T-cell (primary cell): ENCODE measurements around the gene HSCB. TPM values are rescaled to one million over a fixed set of nuclear protein-coding genes. Genes with fewer than 3 reads are reported as not detected.
A peak's percentile ranks its signal among the peaks of the same experiment; 100 is the strongest.
"Not testable (repeated sequence)": the region's sequence is repeated elsewhere in the genome, so short reads cannot be mapped to it uniquely, and the experiment has no call there.

Source experiments
- ATAC-seq, 4 experiments: fragments of 200-7000 bp in 3 of 4; fragments of 150-1000 bp in 1 of 4; cut with Tn5 transposase; replicated peaks in 1 of 4; 1 replicate in 3 of 4; 2 replicates in 1 of 4; pipeline ENCODE4 v1.10.0; 2021; ENCODE audit warnings: moderate library complexity in 3 of 4, mild to moderate bottlenecking in 2 of 4, moderate number of reproducible peaks in 1 of 4
- CTCF ChIA-PET, 2 donors: fragments of 300-600 bp; sonication (Branson Sonifier 250); formaldehyde crosslinking; loops; one replicate each; lab custom pipeline; 2022; ENCODE audit warnings: antibody characterized with exemption in 2 of 2; lab: Charles Lee
- POLR2A ChIA-PET, 2 donors: fragments of 300-600 bp; sonication (Branson Sonifier 250); formaldehyde crosslinking; loops; one replicate each; lab custom pipeline; 2022; ENCODE audit warnings: antibody characterized with exemption in 2 of 2; lab: Charles Lee
- DNase-seq, 35 experiments: peaks; one replicate each; pipeline versions ENCODE4 v3.0.0 to v3.0.0-alpha.2; 2013 to 2023
- H3K27ac ChIP-seq: one replicate; pipeline ENCODE4 v1.5.1; 2013; ENCODE audit warnings: low read length
- H3K27me3 ChIP-seq, 2 experiments: replicated peaks in 1 of 2; 1 replicate in 1 of 2; 2 replicates in 1 of 2; pipeline versions ENCODE4 v1.6.1 to v1.7.0; 2013; ENCODE audit warnings: low read length in 1 of 2, mixed read lengths in 1 of 2; ENCODE audit not compliant: control insufficient read depth in 2 of 2, insufficient read depth in 2 of 2; ENCODE audit errors: extremely low read depth in 1 of 2
- H3K36me3 ChIP-seq, 2 donors: 1 replicate in 1 of 2; 2 replicates in 1 of 2; pipeline versions ENCODE4 v1.6.1 to v1.7.0; 2013; ENCODE audit warnings: low read length in 1 of 2; ENCODE audit not compliant: control insufficient read depth in 2 of 2, insufficient read depth in 1 of 2; ENCODE audit errors: extremely low read depth in 1 of 2
- H3K4me1 ChIP-seq, 2 experiments: 1 replicate in 1 of 2; 2 replicates in 1 of 2; pipeline versions ENCODE4 v1.6.1 to v1.7.0; 2013; ENCODE audit warnings: low read length in 2 of 2, mixed read lengths in 1 of 2; ENCODE audit not compliant: insufficient read depth in 2 of 2, control insufficient read depth in 1 of 2; ENCODE audit errors: extremely low read depth in 1 of 2
- H3K4me3 ChIP-seq, 2 donors: 1 replicate in 1 of 2; 2 replicates in 1 of 2; pipeline versions ENCODE4 v1.5.1 to v1.7.0; 2013; ENCODE audit warnings: mild to moderate bottlenecking in 2 of 2, low read length in 1 of 2, moderate library complexity in 1 of 2; ENCODE audit not compliant: control insufficient read depth in 1 of 2; ENCODE audit errors: extremely low read depth in 1 of 2
- H3K9me3 ChIP-seq: 2 replicates; pipeline ENCODE4 v1.7.0; 2013
- H3K27ac Mint-ChIP-seq, 2 donors: one replicate each; pipeline ENCODE4 v1.8.0; 2020 to 2021; ENCODE audit warnings: mild to moderate bottlenecking in 2 of 2, mixed read lengths in 2 of 2
- H3K27me3 Mint-ChIP-seq, 2 donors: one replicate each; pipeline ENCODE4 v1.8.0; 2021 to 2022; ENCODE audit warnings: mixed read lengths in 2 of 2
- H3K36me3 Mint-ChIP-seq: one replicate; pipeline ENCODE4 v1.8.0; 2021; ENCODE audit warnings: mixed read lengths
- H3K4me1 Mint-ChIP-seq, 3 donors: one replicate each; pipeline ENCODE4 v1.8.0; 2020 to 2022; ENCODE audit warnings: mixed read lengths in 3 of 3, mild to moderate bottlenecking in 1 of 3
- H3K4me3 Mint-ChIP-seq, 3 donors: one replicate each; pipeline ENCODE4 v1.8.0; 2020 to 2022; ENCODE audit warnings: mild to moderate bottlenecking in 3 of 3, mixed read lengths in 3 of 3, moderate library complexity in 3 of 3
- H3K9me3 Mint-ChIP-seq, 3 donors: one replicate each; pipeline ENCODE4 v1.8.0; 2020 to 2022; ENCODE audit warnings: mixed read lengths in 3 of 3
- WGBS: methylation state at CpG from one replicate; pipeline ENCODE4 v1.1.5; 2013; ENCODE audit warnings: missing lambda C conversion rate; ENCODE audit not compliant: insufficient coverage; 5-methylcytosine and 5-hydroxymethylcytosine counted together
- total RNA-seq, 35 experiments: library from RNA in 6 of 35; stranded (reverse) in 6 of 35; fragments of 120-200 nt in 1 of 35; gene quantifications; one replicate each; pipeline versions ENCODE4 v1.2.1 to v1.2.4 and lab custom pipeline; 2013 to 2026

The HSCB gene
- total RNA-seq, 5 donors from 2014 or later (not counting 1 experiment from before 2014, with no cell fraction given), result 6.9 to 11.9 (median 11.5) TPM

GRCh38 chr22:28737701-28738100 is 4.1 kb upstream of the HSCB start:
- CTCF ChIA-PET, result no interaction called here
- Mint-ChIP-seq H3K27me3 (no peaks in the 10 kb centered on the region), H3K27ac (no peak overlapping the region), H3K4me3 (no peak overlapping the region), H3K9me3 (no peaks in the 10 kb centered on the region), H3K36me3 (peaks cover 14% of the 10 kb centered on the region), H3K4me1 (peaks cover 15 to 27% (median 18%) of the 10 kb centered on the region in 3 donors)
- WGBS, result no CpG with 5 or more reads among the region's 3 CpGs
- H3K36me3 ChIP-seq, result no peaks in the 10 kb centered on the region
- no peaks in the 10 kb centered on the region for H3K27me3 ChIP-seq
- H3K4me3 ChIP-seq, result no peak overlapping the region
- H3K4me1 ChIP-seq, result peaks cover 3 to 10% of the 10 kb centered on the region in 2 experiments
- DNase-seq (no peak), ATAC-seq (no peak)
- no peaks in the 10 kb centered on the region for H3K9me3 ChIP-seq
- no peak overlapping the region for H3K27ac ChIP-seq
- POLR2A ChIA-PET, result no interaction called here

GRCh38 chr22:28738876-28739275 is 3.0 kb upstream of the HSCB start:
- WGBS, result 93% methylated on average over 7 of the region's 8 CpGs
- not testable (repeated sequence) for H3K4me3 Mint-ChIP-seq, ATAC-seq, H3K36me3 Mint-ChIP-seq, H3K9me3 ChIP-seq, H3K9me3 Mint-ChIP-seq, DNase-seq, H3K4me3 ChIP-seq, H3K27me3 Mint-ChIP-seq, H3K36me3 ChIP-seq, H3K27ac ChIP-seq, H3K27me3 ChIP-seq, H3K27ac Mint-ChIP-seq
- POLR2A ChIA-PET, result interaction anchor here in 1 of 2 donors (0.6 kb wide), 1 partner anchor 75 kb away, joined by 3 read pairs; no protein-coding TSS in a partner anchor
- H3K4me1 ChIP-seq, result peaks cover 8 to 17% of the 10 kb centered on the region in 2 experiments
- CTCF ChIA-PET, result interaction anchor here in 1 of 2 donors (0.9 kb wide), 1 partner anchor 35 kb away, joined by 3 read pairs; no protein-coding TSS in a partner anchor
- H3K4me1 Mint-ChIP-seq, result peaks cover 26 to 38% (median 29%) of the 10 kb centered on the region in 3 donors

GRCh38 chr22:28741200-28741784 is 547 bp upstream of the HSCB start:
- peak overlapping the region; percentile 57 for H3K27ac ChIP-seq
- H3K9me3 ChIP-seq, result no peaks in the 10 kb centered on the region
- H3K4me1 ChIP-seq, result peaks cover 8 to 18% of the 10 kb centered on the region in 2 experiments
- POLR2A ChIA-PET, result no interaction called here
- 0% methylated on average over 10 of the region's 18 CpGs for whole genome bisulfite sequencing
- DNase-seq (no peak), ATAC-seq (no peak)
- H3K4me3 ChIP-seq, result peak overlapping the region; percentile 93 to 95
- H3K36me3 ChIP-seq, result peaks cover 7 to 22% of the 10 kb centered on the region in 2 donors
- no peaks in the 10 kb centered on the region for H3K9me3 Mint-ChIP-seq
- CTCF ChIA-PET, result interaction anchor here (0.8 to 1.0 kb wide), 2 partner anchors 88 to 299 kb away, joined by 3 to 5 read pairs; no protein-coding TSS in a partner anchor
- no peaks in the 10 kb centered on the region for H3K27me3 ChIP-seq
- peaks cover 26 to 39% (median 29%) of the 10 kb centered on the region in 3 donors for H3K4me1 Mint-ChIP-seq
- H3K36me3 Mint-ChIP-seq, result peaks cover 11% of the 10 kb centered on the region
- H3K27me3 Mint-ChIP-seq, result no peaks in the 10 kb centered on the region
- H3K27ac Mint-ChIP-seq, result peak overlapping the region; percentile 93 to 94
- H3K4me3 Mint-ChIP-seq, result peak overlapping the region; percentile 87 to 94 (median 93)

GRCh38 chr22:28742562-28742962 is 723 bp downstream of the HSCB start:
- Histone ChIP-seq H3K4me1 (peaks cover 8 to 18% of the 10 kb centered on the region in 2 experiments), H3K36me3 (peaks cover 7 to 26% of the 10 kb centered on the region in 2 donors), H3K27me3 (no peaks in the 10 kb centered on the region), H3K27ac (peak overlapping the region; percentile 88), H3K4me3 (peak overlapping the region; percentile 93 to 95), H3K9me3 (no peaks in the 10 kb centered on the region)
- CTCF ChIA-PET, result no interaction called here
- Mint-ChIP-seq H3K36me3 (peaks cover 11% of the 10 kb centered on the region), H3K9me3 (no peaks in the 10 kb centered on the region), H3K4me3 (peak overlapping the region; percentile 87 to 94 (median 93)), H3K27me3 (no peaks in the 10 kb centered on the region), H3K4me1 (peaks cover 26 to 39% (median 29%) of the 10 kb centered on the region in 3 donors), H3K27ac (peak overlapping the region; percentile 93 to 94)
- no peak for DNase-seq
- ATAC-seq, result no peak
- WGBS, result 5% methylated on average over 10 of the region's 10 CpGs
- POLR2A ChIA-PET, result no interaction called here

GRCh38 chr22:28743852-28744251 is 2.0 kb downstream of the HSCB start:
- DNase-seq (no peak), ATAC-seq (no peak)
- Histone ChIP-seq H3K9me3 (no peaks in the 10 kb centered on the region), H3K36me3 (peaks cover 7 to 28% of the 10 kb centered on the region in 2 donors), H3K27ac (no peak overlapping the region), H3K4me3 (no peak overlapping the region), H3K4me1 (peaks cover 8 to 23% of the 10 kb centered on the region in 2 experiments), H3K27me3 (no peaks in the 10 kb centered on the region)
- Mint-ChIP-seq H3K4me1 (peaks cover 29 to 40% (median 32%) of the 10 kb centered on the region in 3 donors), H3K4me3 (peak overlapping the region; percentile 13 to 94 (median 93)), H3K27me3 (no peaks in the 10 kb centered on the region), H3K9me3 (no peaks in the 10 kb centered on the region), H3K36me3 (peaks cover 14% of the 10 kb centered on the region), H3K27ac (peak overlapping the region in 1 of 2 donors; percentile 94)
- no CpG with 5 or more reads among the region's 3 CpGs for WGBS
- ChIA-PET CTCF (no interaction called here), POLR2A (no interaction called here)

- Mint-ChIP-seq H3K4me3 (no peak overlapping the region), H3K36me3 (peaks cover 26% of the 10 kb centered on the region), H3K27me3 (no peaks in the 10 kb centered on the region), H3K27ac (no peak overlapping the region), H3K4me1 (peaks cover 10 to 11% (median 10%) of the 10 kb centered on the region in 3 donors), H3K9me3 (no peaks in the 10 kb centered on the region)
- DNase-seq, result no peak
- POLR2A ChIA-PET, result interaction anchor here (0.6 to 0.7 kb wide), 2 partner anchors 36 to 74 kb away, joined by 10 to 11 read pairs; no protein-coding TSS in a partner anchor
- H3K27ac ChIP-seq, result no peak overlapping the region
- no peak overlapping the region for H3K4me3 ChIP-seq
- no peaks in the 10 kb centered on the region for H3K9me3 ChIP-seq
- 100% methylated on average over 1 of the region's 6 CpGs for WGBS
- H3K4me1 ChIP-seq, result peaks cover 0 to 14% of the 10 kb centered on the region in 2 experiments
- H3K36me3 ChIP-seq, result peaks cover 0 to 16% of the 10 kb centered on the region in 2 donors
- ATAC-seq, result no peak
- CTCF ChIA-PET, result interaction anchor here in 1 of 2 donors (0.9 kb wide), 1 partner anchor 34 kb away, joined by 3 read pairs; no protein-coding TSS in a partner anchor
- no peaks in the 10 kb centered on the region for H3K27me3 ChIP-seq
These were observed 8.6 kb downstream of the HSCB start for GRCh38 chr22:28750471-28750881.
